ENCODE results near the gene EXOG.

Gene EXOG

DNA sequence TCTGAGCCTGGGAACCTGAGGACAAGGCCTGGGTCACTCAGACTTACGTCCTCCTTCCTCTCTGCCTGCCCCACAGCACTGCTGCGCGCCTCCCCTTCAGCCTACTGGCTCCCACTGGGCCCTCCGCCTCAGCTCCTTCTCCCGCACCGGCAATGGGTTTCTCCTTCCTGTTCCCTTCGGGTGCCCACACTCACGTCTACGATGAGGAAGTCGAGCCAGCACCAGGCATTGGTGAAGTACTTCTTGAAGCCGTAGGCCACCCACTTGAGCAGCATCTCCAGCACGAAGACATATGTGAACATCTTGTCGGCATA is 70.0 kb downstream of the EXOG start:
- peak; percentile 58 for DNase-seq

DNA sequence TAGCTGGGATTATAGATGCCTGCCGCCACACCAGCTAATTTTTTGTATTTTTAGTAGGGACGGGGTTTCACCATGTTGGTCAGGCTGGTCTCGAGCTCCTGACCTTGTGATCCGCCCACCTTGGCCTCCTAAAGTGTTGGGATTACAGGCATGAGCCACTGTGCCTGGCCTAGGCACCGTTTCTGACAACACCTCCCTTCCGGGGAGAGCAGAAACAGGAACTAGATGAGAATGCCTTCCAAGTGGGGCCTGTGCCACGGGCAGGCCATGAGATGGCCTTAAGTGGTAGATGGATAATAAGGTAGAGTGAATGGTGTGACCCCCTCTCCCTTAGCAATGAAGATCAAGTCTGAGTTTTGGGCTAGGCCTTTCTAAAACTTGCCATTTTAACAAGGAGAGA is 70.7 kb downstream of the EXOG start:
- peak; percentile 2 for DNase-seq

DNA sequence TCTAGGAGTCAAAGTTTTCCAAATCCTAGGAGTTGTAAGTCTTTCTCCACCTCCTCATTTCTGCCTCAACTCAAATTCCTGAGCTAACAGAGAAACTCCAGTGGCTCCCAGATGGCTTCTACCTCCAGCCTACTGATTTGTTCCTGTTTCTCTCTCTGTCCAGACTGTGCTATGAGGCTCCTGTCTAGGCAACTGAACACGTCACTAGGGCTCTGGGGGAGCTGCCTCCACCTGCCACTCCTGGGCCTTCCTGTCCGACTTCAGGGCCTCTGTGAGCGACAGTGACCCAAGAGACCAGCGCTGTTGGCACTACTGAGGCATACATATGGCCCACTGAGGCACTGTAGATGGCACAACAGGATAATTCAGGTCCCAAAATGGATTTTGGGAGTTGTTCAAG is 71.4 kb downstream of the EXOG start:
- DNase-seq = peak; percentile 16

DNA sequence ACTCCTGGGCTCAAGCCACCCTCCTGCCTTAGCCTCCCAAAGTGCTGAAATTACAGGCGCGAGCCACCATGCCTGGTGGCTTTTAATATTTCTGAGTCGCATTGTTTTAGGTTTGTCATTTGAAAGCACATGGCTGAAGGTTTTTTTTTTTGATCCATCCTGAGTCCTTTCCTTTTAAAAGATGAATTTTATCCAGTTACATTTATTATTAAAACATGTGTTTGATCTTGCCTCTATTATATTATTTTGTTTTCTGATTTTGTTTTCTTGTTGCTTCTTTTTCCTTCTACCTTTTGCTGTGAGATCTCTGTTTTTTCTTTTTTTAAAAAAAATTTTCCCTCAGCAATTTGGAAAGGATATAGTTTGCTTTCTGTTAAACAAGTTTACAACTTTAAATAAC is 77.0 kb downstream of the EXOG start:
- no peak for DNase-seq

DNA sequence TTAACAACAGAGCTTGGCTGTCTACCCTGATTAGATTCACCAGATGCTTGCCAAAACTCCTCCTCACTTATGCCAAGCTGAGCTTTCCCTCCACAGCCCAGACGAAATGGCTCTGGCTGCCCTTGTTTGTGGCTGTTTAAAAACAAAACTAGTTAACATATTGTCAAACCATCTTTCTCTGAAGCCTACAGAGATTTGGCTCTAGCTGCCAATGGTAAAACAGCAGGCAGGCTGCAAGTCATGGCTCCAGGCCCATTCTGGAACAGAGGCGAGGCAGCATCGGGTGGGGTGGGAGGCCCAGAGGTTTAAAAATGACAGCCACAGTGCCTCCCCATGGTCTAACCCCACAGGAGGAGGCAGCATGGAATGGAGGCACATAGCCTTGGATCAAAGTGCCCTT is 77.4 kb downstream of the EXOG start:
- peak; percentile 25 for DNase-seq

DNA sequence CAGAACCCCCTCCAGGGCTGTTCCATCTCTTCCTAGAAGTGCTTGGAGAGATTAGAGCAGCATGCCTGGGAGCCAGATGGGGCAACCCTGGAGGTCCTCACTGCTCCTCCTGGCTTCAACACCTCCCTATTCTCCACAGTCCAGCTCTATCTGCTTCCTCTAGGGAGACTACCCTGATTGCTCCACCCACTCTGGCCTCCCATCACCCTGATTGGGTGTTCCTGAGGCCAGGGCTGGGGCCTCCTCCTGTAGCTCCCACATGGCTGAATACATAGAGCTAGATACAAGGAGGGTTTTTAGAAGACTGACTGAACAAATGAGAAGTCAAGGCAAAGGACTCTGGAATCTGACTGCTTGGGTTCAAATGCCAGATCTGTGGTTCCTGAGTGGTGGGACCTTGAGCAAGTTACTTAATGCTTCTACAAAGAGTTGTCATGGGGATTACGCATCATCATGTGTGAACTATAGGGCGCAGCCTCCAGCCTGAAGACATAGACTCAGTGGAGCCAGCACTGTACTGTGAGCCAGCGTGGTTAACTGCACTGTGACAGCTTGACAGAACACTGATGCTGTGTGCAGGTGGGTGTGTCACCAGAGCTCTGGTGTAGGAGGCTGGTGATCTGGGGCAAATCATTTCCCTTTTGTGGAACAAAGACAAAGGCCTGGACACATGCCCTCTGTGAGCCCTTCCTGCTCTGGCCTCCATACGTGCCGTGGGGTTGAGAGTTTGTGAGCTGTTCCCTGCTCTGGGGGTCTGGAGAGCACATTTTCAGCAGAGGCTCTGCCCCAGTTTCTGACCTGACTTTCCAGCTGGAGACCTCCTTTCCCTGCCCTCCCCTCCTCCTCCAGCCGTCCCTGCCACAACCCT is 78.5 kb downstream of the EXOG start:
- peak; percentile 30 for DNase-seq

DNA sequence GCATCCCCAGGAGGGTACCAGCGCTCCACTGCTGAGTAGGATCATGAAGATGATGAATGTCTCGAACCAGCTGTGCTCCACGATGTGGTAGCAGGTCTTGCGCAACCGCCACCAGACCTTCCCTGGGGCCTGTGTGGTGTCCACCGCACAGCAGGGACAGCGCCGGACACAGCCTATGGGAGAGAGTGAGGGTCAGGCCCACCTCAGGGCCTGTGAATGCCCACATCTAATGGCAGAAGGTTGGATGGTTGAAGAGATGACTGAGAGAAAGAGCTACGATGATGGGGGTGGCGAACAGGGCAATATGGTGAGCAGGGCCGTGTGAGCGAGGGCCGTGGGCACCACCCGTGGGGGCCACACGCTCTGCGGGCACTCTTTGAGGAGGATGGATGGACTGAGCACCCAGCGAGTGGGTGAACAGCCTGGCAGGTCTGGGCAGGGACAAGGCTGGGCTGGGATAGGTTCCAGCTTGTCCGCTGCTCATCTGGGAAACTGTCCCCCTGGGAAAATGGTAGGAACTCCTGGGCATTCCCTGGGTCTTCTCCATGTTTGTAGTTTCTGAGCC is 79.2 kb downstream of the EXOG start:
- peak; percentile 41 for DNase-seq

Data from activated effector memory CD4-positive, alpha-beta T cell treated with anti-CD3 and anti-CD28 coated beads, Interleukin-2, amount 50 U/mL, for 16 hours (primary cell).